SK-N-MC (cell line): ENCODE data around the gene ADAMTS10.

Source experiments
- EZH2 ChIP-seq: fragments of 200-600 bp; sonication (generic); IDR thresholded peaks from one replicate; pipeline ENCODE4 v1.6.1; 2017; ENCODE audit warnings: antibody characterized with exemption
- POLR2AphosphoS5 ChIP-seq: IDR thresholded peaks from 2 replicates; pipeline ENCODE4 v1.6.1; 2012; ENCODE audit warnings: mild to moderate bottlenecking, low read depth, low read length, borderline replicate concordance

DNA sequence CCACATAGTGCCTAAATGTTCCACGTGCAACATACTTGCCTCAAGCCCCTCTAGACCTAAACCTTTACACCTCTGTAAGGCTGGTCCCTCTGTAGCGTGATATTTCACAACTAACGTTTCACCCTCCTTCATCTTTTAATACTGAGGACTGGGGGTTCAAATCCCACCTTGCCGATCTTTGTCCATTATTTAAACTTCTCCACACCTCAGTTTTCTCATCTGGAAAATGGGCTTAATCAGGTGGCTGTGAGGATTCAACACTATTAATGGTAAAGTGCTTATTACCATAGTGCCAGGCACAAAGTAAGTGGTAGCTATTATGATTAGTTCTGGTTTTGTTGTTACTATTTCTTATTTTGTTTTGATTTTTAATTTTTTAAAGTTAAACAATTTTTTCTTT, 7.5 kb upstream of the ADAMTS10 start:
- TF ChIP-seq POLR2AphosphoS5 (no peak), EZH2 (no peak)
